Esophagus muscularis mucosa (tissue), 3 donors: ENCODE data around the gene CNTNAP2.

ENCODE experiments used
- CTCF ChIP-seq, 3 experiments: fragments of 200-600 bp in 2 of 3; fragments of 450-650 bp in 1 of 3; sonication (generic) in 2 of 3; IDR thresholded peaks; one replicate each; pipeline ENCODE4 v1.5.1; 2017 to 2019; ENCODE audit warnings: antibody characterized with exemption in 3 of 3, mild to moderate bottlenecking in 2 of 3, moderate library complexity in 1 of 3
- POLR2A ChIP-seq: fragments of 450-650 bp; IDR thresholded peaks from one replicate; pipeline ENCODE4 v1.6.1; 2017; ENCODE audit warnings: antibody characterized with exemption, moderate library complexity, mild to moderate bottlenecking, low read depth
- POLR2AphosphoS5 ChIP-seq, 2 donors: sonication (generic); formaldehyde crosslinking; IDR thresholded peaks; one replicate each; pipeline ENCODE4 v1.6.1; 2017; ENCODE audit warnings: antibody characterized with exemption in 2 of 2

- TF ChIP-seq POLR2AphosphoS5 (IDR thresholded peaks at IDR 0.05), result no peak
- no peak for TF ChIP-seq CTCF (IDR thresholded peaks at IDR 0.05)
- TF ChIP-seq POLR2A, result no peak
Observed at GRCh38 chr7:147472556-147472955, 1356.0 kb downstream of the CNTNAP2 start.
